SU-DHL-6 (cell line): ENCODE data around the gene ZFHX3.

Experiments
- CTCF ChIP-seq: fragments of 200-600 bp; sonication (generic); IDR thresholded peaks from one replicate; pipeline ENCODE4 v1.5.1; 2017; ENCODE audit warnings: antibody characterized with exemption, mild to moderate bottlenecking, low read length, moderate library complexity; ENCODE audit not compliant: insufficient read depth, poor library complexity, severe bottlenecking
- EZH2phosphoT487 ChIP-seq: fragments of 200-600 bp; sonication (generic), shearing (Covaris generic); conservative IDR thresholded peaks from 2 replicates; pipeline ENCODE4 v1.6.1; 2018; ENCODE audit warnings: mild to moderate bottlenecking, antibody characterized with exemption, low read length, moderate library complexity, mixed read lengths

GRCh38 chr16:73024571-73025105, 23.3 kb downstream of the ZFHX3 start:
- TF ChIP-seq CTCF (no peak), EZH2phosphoT487 (no peak)
